Measurements from ENCODE around the gene ARID3A.
"Not testable (repeated sequence)": the region's sequence is repeated elsewhere in the genome, so short reads cannot be mapped to it uniquely, and the experiment has no call there.

Gene ARID3A

DNA sequence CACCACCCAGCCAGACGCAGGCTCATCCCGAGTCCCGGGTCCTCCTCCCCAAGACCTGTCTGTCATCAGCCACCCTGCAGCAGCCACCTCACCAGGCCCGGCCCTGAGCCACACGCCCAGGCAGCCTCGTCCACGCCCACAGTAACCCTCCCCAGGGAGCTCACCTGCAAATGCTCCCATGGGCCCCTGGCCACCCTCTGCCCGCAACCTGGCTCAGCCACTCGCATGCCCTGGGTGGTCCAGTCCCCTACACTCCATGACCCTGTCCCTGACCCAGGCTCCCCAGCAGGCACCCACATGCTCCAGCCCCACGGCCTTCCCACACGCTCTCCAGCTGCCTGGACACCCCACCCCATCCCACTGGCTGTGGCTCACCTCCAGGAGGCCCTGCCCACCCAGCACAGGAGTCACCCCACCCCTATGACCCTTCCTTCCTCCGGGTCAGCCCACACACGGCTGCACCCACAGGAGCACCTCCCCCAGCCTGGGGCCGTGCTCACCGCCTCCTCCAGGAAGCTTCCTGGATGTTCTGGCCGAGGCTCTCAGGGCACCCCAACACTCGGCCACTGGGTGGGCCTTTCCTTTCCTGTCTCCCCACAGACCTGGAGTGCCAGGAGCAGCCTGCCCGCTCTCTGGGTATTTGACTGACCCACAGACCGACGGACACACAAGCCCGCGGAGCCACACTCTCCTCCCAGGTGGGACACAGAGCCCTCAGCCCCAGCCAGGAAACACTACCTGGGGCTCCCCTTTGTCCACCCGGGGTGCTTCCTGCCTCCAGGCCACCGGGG is 91.5 kb downstream of the ARID3A start:
- TF ChIP-seq JUND (IDR thresholded peaks at IDR 0.05; ENCODE audit: low read depth): no peak
- peak in 1 of 2 experiments; percentile 50 for DNase-seq (ENCODE audit: low read depth in 1 of 2, low spot score in 1 of 2)
- in situ Hi-C loops (cut with HindIII; ENCODE audit: low pct_unique_long_range_greater_than_20kb, low sequenced_read_pairs): no loop called here

DNA sequence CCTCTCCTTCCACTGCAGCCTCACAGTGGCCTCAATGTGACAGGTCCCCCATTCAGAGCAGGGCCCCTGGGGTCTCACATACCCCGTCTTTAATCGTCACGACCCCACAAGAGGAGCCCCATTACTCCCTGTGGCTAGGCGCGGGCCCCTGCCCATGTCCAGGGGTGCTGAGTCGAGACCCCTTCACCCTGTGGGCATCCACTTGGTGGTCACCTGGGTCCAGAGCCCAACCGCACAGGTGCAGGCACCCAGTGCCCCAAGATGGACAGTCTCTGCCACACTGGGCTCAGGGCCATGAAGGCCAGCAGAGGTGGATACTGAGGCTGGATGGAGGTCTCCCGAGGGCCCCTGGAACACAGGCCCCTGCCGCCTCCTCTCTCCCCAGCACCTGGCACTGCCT is 92.1 kb downstream of the ARID3A start:
- in situ Hi-C loops (cut with HindIII; ENCODE audit: low pct_unique_long_range_greater_than_20kb, low sequenced_read_pairs): no loop called here
- TF ChIP-seq JUND (IDR thresholded peaks at IDR 0.05; ENCODE audit: low read depth): no peak

DNA sequence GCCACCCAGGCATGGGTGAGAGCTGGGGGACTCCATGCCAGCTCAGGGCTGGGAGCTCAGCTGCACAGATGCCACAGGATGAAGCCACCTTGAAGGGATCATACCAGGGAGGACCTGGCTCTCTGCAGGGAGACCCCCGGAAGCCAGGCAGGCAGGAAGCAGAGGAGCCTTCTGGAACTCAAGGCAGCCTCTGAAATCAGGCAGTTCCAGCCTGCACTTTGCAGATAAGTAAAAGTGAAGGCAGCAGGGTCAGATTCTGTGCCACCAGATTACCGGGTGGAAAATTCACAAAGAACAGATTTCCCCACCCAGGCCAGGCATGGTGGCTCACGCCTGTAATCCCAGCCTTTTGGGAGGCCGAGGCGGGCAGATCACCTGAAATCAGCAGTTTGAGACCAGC is 92.6 kb downstream of the ARID3A start:
- no peak for DNase-seq (ENCODE audit: low read depth in 1 of 2, low spot score in 1 of 2)
- in situ Hi-C loops (cut with HindIII; ENCODE audit: low pct_unique_long_range_greater_than_20kb, low sequenced_read_pairs): no loop called here
- TF ChIP-seq JUND (IDR thresholded peaks at IDR 0.05; ENCODE audit: low read depth): no peak

More for the DNA sequence above, 92.1 kb downstream of the ARID3A start:
- DNase-seq (ENCODE audit: low read depth in 1 of 2, low spot score in 1 of 2): no peak

DNA sequence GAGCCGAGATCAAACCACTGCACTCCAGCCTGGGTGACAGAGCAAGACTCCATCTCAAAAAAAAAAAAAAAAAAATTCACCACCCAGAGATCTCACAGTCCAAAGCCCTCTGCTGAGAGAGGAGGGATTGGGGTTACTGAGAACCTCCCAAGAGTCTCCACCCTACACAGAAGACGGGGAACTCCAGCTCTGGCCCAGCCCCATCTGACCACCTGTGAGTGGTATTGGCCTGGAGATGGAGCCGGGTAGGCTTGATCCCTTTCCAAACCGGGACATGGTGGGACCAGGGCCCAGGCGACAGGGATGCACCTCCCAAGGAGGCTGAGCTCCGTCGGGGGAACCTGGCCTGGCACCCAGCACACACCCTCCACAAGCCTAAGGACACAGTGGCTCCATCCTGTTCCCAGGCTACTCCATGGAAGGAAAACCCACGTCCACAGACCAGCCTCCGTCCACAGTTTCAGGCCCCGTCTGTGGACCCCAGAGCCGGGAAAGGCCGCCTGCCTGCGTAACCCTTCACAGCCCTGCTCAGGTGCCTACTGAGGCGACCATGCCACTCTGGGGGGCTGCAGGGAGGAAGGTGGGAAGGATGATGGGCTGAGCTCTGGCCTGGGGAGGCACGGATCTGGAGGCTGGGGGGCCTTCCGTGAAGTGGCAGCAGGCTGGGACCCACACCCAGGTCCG is 93.2 kb downstream of the ARID3A start:
- no peak for DNase-seq (ENCODE audit: low read depth in 1 of 2, low spot score in 1 of 2)
- in situ Hi-C loops (cut with HindIII; ENCODE audit: low pct_unique_long_range_greater_than_20kb, low sequenced_read_pairs): no loop called here
- no peak for TF ChIP-seq JUND (IDR thresholded peaks at IDR 0.05; ENCODE audit: low read depth)

DNA sequence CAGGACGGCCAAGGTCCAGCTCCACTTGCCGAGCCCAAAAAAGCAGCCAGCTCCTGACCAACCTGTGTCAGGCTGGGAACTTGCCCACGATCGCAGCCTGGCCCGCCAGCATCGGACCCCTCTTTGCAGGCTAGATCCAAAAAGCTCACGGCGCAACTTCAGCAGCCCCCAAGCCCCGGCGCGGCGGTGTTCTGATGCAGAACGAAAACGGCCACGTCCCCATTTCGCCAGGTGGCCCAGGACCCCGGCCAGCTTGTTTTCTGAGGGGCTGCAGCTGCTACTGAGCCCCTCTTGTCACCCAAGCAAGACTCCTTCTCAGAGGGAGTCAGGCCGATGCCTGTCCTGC is 93.8 kb downstream of the ARID3A start:
- in situ Hi-C loops (cut with HindIII; ENCODE audit: low pct_unique_long_range_greater_than_20kb, low sequenced_read_pairs): no loop called here
- no peak for DNase-seq (ENCODE audit: low read depth in 1 of 2, low spot score in 1 of 2)

DNA sequence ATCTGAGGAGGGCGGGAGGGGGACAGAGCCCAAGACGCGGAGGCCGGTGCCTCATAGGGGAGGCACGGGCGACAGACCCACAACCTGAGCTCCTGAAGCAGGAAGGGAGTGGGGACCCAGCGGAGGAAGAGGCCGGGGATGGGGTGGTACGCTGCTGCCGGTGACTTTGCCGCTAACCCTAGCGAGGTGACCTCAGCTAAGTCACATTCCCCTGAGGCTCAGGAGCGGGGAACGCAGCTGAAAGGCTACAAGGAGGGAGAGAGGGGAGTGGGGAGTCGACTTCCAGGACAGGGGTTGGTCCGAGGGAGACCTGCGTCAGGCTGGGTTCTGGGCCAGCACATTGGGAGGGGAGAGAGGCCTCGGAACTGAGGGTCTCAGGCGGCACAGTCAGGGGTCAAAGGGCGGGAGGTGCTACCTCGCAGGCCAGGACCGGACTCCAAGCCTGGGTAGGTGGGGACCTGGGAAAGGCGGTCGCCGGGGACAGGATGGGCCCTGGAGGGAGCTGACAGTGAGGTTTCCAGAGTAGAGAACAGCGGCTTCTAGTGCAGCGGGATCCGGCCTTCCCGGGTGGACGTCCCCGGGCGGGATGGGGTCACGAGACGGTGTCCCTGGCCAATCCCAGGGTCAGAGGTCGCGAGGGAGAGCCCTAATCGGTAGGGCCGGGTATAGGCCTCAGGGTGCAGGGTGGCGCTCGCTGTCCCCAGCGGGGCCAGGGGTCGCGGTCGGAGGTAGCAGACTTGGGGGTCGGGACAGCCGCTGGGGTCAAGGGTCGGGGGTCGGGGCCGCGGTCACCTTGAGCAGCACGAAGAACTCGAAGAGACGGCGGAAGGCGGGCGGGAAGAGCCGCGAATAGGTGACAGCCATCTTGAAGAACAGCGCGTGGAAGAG is 94.4 kb downstream of the ARID3A start:
- TF ChIP-seq JUND (IDR thresholded peaks at IDR 0.05; ENCODE audit: low read depth): no peak
- in situ Hi-C loops (cut with HindIII; ENCODE audit: low pct_unique_long_range_greater_than_20kb, low sequenced_read_pairs): no loop called here
- DNase-seq (ENCODE audit: low read depth in 1 of 2, low spot score in 1 of 2): no peak

More for the DNA sequence above, 93.8 kb downstream of the ARID3A start:
- no peak for TF ChIP-seq JUND (IDR thresholded peaks at IDR 0.05; ENCODE audit: low read depth)

DNA sequence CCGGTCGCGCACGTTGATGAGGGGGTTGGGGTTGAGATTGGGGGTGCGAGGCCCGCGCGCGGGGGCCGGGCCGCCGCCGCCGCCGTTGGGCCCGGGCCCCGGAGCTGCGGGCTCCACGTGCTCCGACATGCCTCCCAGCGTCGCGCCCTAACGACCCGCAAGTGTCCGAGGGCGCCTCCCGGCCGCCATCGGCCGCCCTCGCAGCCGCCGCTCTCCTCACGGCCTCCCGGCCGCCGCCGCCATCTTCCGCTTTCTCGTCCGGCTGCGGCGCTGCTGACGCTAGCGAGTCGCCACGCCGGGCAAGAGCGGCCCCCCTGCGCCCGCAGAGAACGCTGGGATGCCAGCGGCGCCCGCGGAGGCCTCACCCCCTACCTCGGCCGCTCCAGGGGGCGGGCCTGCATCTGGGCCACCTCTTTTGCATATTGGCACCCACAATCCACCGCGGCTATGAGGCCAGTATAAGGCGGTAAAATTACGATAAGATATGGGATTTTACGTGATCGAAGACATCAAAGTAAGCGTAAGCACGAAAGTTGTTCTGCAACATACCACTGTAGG is 95.1 kb downstream of the ARID3A start, which contains the start of gene TMEM259:
TSS of gene TMEM259 (minus strand) at position 256 of the 558 bp plus-strand sequence. CDS start at position 129, 127 bp downstream.
- no peak for TF ChIP-seq JUND (IDR thresholded peaks at IDR 0.05; ENCODE audit: low read depth)

DNA sequence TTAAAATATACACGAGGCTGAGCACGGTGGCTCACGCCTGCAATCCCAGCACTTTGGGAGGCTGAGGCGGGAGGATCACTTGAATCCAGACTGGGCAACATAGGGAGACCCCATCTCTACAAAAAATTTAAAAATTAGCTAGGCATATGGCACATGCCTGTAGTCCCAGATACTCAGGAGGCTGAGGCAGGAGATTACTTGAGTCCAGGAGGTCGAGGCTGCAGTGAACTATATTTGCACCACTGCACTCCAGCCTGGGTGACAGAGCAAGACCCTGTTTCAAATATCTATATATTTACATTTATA is 98.0 kb downstream of the ARID3A start:
- in situ Hi-C loops (cut with HindIII; ENCODE audit: low pct_unique_long_range_greater_than_20kb, low sequenced_read_pairs): not testable (repeated sequence)

More for the DNA sequence above, 95.1 kb downstream of the ARID3A start, which contains the start of gene TMEM259:
- DNase-seq (ENCODE audit: low read depth in 1 of 2, low spot score in 1 of 2): peak; percentile 85 to 96
- in situ Hi-C loops (cut with HindIII; ENCODE audit: low pct_unique_long_range_greater_than_20kb, low sequenced_read_pairs): no loop called here

DNA sequence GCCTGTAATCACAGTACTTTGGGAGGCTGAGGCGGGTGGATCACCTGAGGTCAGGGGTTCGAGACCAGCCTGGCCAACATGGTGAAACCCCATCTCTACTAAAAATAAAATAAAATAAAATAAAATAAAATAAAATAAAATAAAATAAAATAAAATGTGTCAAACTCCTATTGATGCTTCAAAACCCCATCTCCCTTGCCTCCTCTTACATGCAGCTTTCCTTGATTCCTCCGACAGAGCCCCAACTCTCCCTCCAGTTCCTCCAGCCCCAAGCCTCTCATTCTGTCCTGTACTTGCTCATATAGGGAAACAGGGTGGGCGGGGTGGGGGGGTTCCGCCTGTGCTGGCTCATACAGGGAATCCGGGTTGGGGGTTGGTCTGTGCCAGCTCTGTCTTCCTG is 99.2 kb downstream of the ARID3A start:
- in situ Hi-C loops (cut with HindIII; ENCODE audit: low pct_unique_long_range_greater_than_20kb, low sequenced_read_pairs): not testable (repeated sequence)

More for the DNA sequence above, 98.0 kb downstream of the ARID3A start:
- not testable (repeated sequence) for DNase-seq (ENCODE audit: low read depth in 1 of 2, low spot score in 1 of 2)

More for the DNA sequence above, 99.2 kb downstream of the ARID3A start:
- not testable (repeated sequence) for DNase-seq (ENCODE audit: low read depth in 1 of 2, low spot score in 1 of 2)
